HCT116 (cell line): Measurements from ENCODE around the gene PPT2. TPM values are rescaled to one million over a fixed set of nuclear protein-coding genes. Genes with fewer than 3 reads are reported as not detected.
A peak's percentile ranks its signal among the peaks of the same experiment; 100 is the strongest.

Experiments used
- ATAC-seq: fragments of 200-7000 bp; cut with Tn5 transposase; 2 replicates; pipeline ENCODE4 v1.9.1; 2020; ENCODE audit warnings: mild to moderate bottlenecking, moderate library complexity
- BruUV-seq: library from RNA; stranded (reverse); fragments of 400-500 nt; replicated peaks from 2 replicates; lab custom pipeline; 2021; lab: Mats Ljungman, UMichigan
- CTCF ChIA-PET: fragments of 300-600 bp; sonication (Branson Sonifier 250); formaldehyde crosslinking; loops from one replicate; lab custom pipeline; 2021; ENCODE audit warnings: antibody characterized with exemption; lab: Charles Lee
- POLR2A ChIA-PET: fragments of 300-600, 350-600 bp; sonication (Branson Sonifier 250); formaldehyde crosslinking; loops from one replicate; lab custom pipeline; 2021; ENCODE audit warnings: antibody characterized with exemption; lab: Charles Lee
- RAD21 ChIA-PET, 2 experiments: fragments of 300-600 bp; sonication (Branson Sonifier 250); formaldehyde crosslinking; loops; one replicate each; lab custom pipeline; 2023; ENCODE audit warnings: low total read pairs in 2 of 2; ENCODE audit not compliant: uncharacterized antibody in 2 of 2, unreplicated experiment in 2 of 2, low non-redundant PET in 1 of 2; lab: Charles Lee
- DNase-seq: peaks from one replicate; pipeline ENCODE4 v3.0.0-alpha.2; 2010; ENCODE audit warnings: low read depth, low spot score
- H2AFZ ChIP-seq: fragments of 200-600 bp; shearing (Covaris generic), sonication (generic); 2 replicates; pipeline ENCODE4 v1.6.1; 2017; ENCODE audit warnings: low read depth, mixed run types, mixed read lengths, antibody characterized with exemption, low read length; ENCODE audit not compliant: poor library complexity, severe bottlenecking
- H3K27ac ChIP-seq: 2 replicates; pipeline ENCODE4 v1.5.1; 2012; ENCODE audit warnings: low read depth, low read length
- H3K27me3 ChIP-seq: fragments of 200-600 bp; sonication (generic); 2 replicates; pipeline ENCODE4 v1.6.1; 2016; ENCODE audit warnings: mixed run types, low read length, mixed read lengths; ENCODE audit not compliant: insufficient read depth
- H3K36me3 ChIP-seq, 2 experiments: fragments of 200-500 bp in 1 of 2; fragments of 200-600 bp in 1 of 2; sonication (Bioruptor generic) in 1 of 2; sonication (generic) in 1 of 2; 2 replicates each; pipeline versions ENCODE4 v1.5.1 to v1.6.1; 2014 to 2016; ENCODE audit warnings: low read length in 2 of 2, inconsistent platforms in 1 of 2, mixed read lengths in 1 of 2, mixed run types in 1 of 2; ENCODE audit not compliant: insufficient read depth in 2 of 2, control insufficient read depth in 1 of 2
- H3K4me1 ChIP-seq, 2 experiments: fragments of 200-600 bp in 1 of 2; sonication (generic) in 1 of 2; 2 replicates each; pipeline versions ENCODE4 v1.5.1 to v1.6.1; 2012 to 2017; ENCODE audit warnings: low read length in 2 of 2, inconsistent platforms in 1 of 2, mild to moderate bottlenecking in 1 of 2, mixed read lengths in 1 of 2, mixed run types in 1 of 2, moderate library complexity in 1 of 2; ENCODE audit not compliant: insufficient read depth in 2 of 2, control insufficient read depth in 1 of 2
- H3K4me2 ChIP-seq: fragments of 200-600 bp; sonication (generic); 2 replicates; pipeline ENCODE4 v1.6.1; 2017; ENCODE audit warnings: mixed run types, low read length, mixed read lengths
- H3K4me3 ChIP-seq, 2 experiments: fragments of 200-600 bp in 1 of 2; sonication (generic) in 1 of 2; replicated peaks in 1 of 2; 2 replicates each; pipeline ENCODE4 v1.5.1; 2011 to 2016; ENCODE audit warnings: low read length in 2 of 2, control low read depth in 1 of 2, low read depth in 1 of 2, mild to moderate bottlenecking in 1 of 2, mixed read lengths in 1 of 2, mixed run types in 1 of 2
- H3K79me2 ChIP-seq: fragments of 200-600 bp; sonication (generic); 2 replicates; pipeline ENCODE4 v1.6.1; 2017; ENCODE audit warnings: mild to moderate bottlenecking, mixed run types, low read length, moderate library complexity, mixed read lengths; ENCODE audit not compliant: insufficient read depth
- H3K9ac ChIP-seq: fragments of 200-600 bp; sonication (generic); 2 replicates; pipeline ENCODE4 v1.6.1; 2016; ENCODE audit warnings: low read length, mixed read lengths
- H3K9me2 ChIP-seq: fragments of 200-600 bp; sonication (generic), shearing (Covaris generic); 2 replicates; pipeline ENCODE4 v1.6.1; 2017; ENCODE audit warnings: mixed run types, mild to moderate bottlenecking, moderate library complexity; ENCODE audit not compliant: insufficient read depth
- H3K9me3 ChIP-seq, 2 experiments: fragments of 200-500 bp in 1 of 2; fragments of 200-600 bp in 1 of 2; sonication (Bioruptor generic) in 1 of 2; sonication (generic) in 1 of 2; 2 replicates each; pipeline ENCODE4 v1.6.1; 2014 to 2017; ENCODE audit warnings: low read length in 2 of 2, mixed read lengths in 2 of 2, inconsistent platforms in 1 of 2, low read depth in 1 of 2, mild to moderate bottlenecking in 1 of 2, mixed run types in 1 of 2, moderate library complexity in 1 of 2; ENCODE audit not compliant: control insufficient read depth in 1 of 2, insufficient read depth in 1 of 2
- H4K20me1 ChIP-seq: fragments of 200-600 bp; sonication (generic), shearing (Covaris generic); 2 replicates; pipeline ENCODE4 v1.6.1; 2017; ENCODE audit warnings: mixed run types, mild to moderate bottlenecking, moderate library complexity; ENCODE audit not compliant: insufficient read depth
- EZH2 ChIP-seq: fragments of 200-600 bp; sonication (generic); IDR thresholded peaks from 2 replicates; pipeline ENCODE4 v1.6.1; 2017; ENCODE audit warnings: antibody characterized with exemption, mixed run types
- EZH2phosphoT487 ChIP-seq: fragments of 200-600 bp; IDR thresholded peaks from 2 replicates; pipeline ENCODE4 v1.6.1; 2018; ENCODE audit warnings: antibody characterized with exemption, borderline replicate concordance
- MAX ChIP-seq: IDR thresholded peaks from 2 replicates; pipeline ENCODE4 v1.6.1; 2012
- POLR2A ChIP-seq: IDR thresholded peaks from 2 replicates; pipeline ENCODE4 v1.7.0; 2011; ENCODE audit warnings: borderline replicate concordance; ENCODE audit not compliant: insufficient read depth, insufficient read length; ENCODE audit errors: extremely low read depth
- SIN3A ChIP-seq: IDR thresholded peaks from 2 replicates; pipeline ENCODE4 v1.6.1; 2012; ENCODE audit warnings: low read depth
- SRF ChIP-seq: IDR thresholded peaks from 2 replicates; pipeline ENCODE4 v1.6.1; 2012; ENCODE audit warnings: low read depth
- YY1 ChIP-seq: IDR thresholded peaks from 2 replicates; pipeline ENCODE4 v1.6.1; 2011; ENCODE audit warnings: low read length, low read depth, moderate library complexity, mild to moderate bottlenecking; ENCODE audit not compliant: insufficient replicate concordance; ENCODE audit errors: extremely low read depth
- ZBTB33 ChIP-seq: IDR thresholded peaks from 2 replicates; pipeline ENCODE4 v1.6.1; 2011; ENCODE audit warnings: mild to moderate bottlenecking, low read length, moderate library complexity; ENCODE audit not compliant: insufficient replicate concordance; ENCODE audit errors: extremely low read depth
- intact Hi-C: fragments of 100-400 bp; cut with micrococcal nuclease; formaldehyde crosslinking; loops from 2 replicates; pipeline ENCODE4 v1.10.0; 2022
- total RNA-seq: library from RNA; stranded (reverse); gene quantifications from one replicate; pipeline ENCODE4 v1.2.1, GENCODE V29; 2021; ENCODE audit not compliant: unreplicated experiment

PPT2 gene
- total RNA-seq, 1 experiment from 2014 or later = 21.0 TPM

GRCh38 chr6:32178547-32179440 lies 24.9 kb downstream of the PPT2 start:
- Histone ChIP-seq H3K9ac (peak overlapping the region; percentile 90), H3K27ac (peak overlapping the region; percentile 74), H3K36me3 (peaks cover 7 to 13% of the 10 kb centered on the region in 2 experiments; a peak in 2 of 4 replicates), H2AFZ (no peak overlapping the region), H3K4me1 (peaks cover 21 to 39% of the 10 kb centered on the region in 2 experiments), H3K9me2 (no peaks in the 10 kb centered on the region), H3K4me2 (peak overlapping the region; percentile 97), H3K79me2 (peaks cover 24% of the 10 kb centered on the region), H3K4me3 (peak overlapping the region; percentile 93 to 98), H3K9me3 (no peaks in the 10 kb centered on the region), H4K20me1 (no peaks in the 10 kb centered on the region), H3K27me3 (no peaks in the 10 kb centered on the region)
- intact Hi-C loops = loop anchor here (1.0 kb wide), 1 partner anchor 48 kb away; the partner anchor contains the start of gene FKBPL
- CTCF ChIA-PET = interaction anchor here (1.7 kb wide), 1 partner anchor 17 kb away, joined by 9 read pairs; no protein-coding TSS in a partner anchor
- POLR2A ChIA-PET = interaction anchor here (0.7 to 1.1 kb wide), 2 partner anchors 11 to 17 kb away, joined by 3 read pairs; no protein-coding TSS in a partner anchor
- TF ChIP-seq POLR2A = no peak
- TF ChIP-seq ZBTB33 = no peak
- no peak for TF ChIP-seq EZH2
- no peak for TF ChIP-seq EZH2phosphoT487
- no peak for TF ChIP-seq YY1
- TF ChIP-seq MAX = no peak
- no peak for TF ChIP-seq SRF
- TF ChIP-seq SIN3A = no peak
- RAD21 ChIA-PET = no interaction called here
- BruUV-seq = no TSS peak
- peak; percentile 2 for ATAC-seq
- no peak for DNase-seq
